H1 (cell line): ENCODE results near the gene NELL1. TPM values are rescaled to one million over a fixed set of nuclear protein-coding genes. Genes with fewer than 3 reads are reported as not detected.

Experiments
- CTCF ChIA-PET: fragments of 300-600 bp; sonication (Branson Sonifier 250); formaldehyde crosslinking; loops from one replicate; lab custom pipeline; 2021; ENCODE audit not compliant: partially characterized antibody; lab: Charles Lee
- POLR2A ChIA-PET: fragments of 300-600 bp; sonication (Branson Sonifier 250); formaldehyde crosslinking; loops from one replicate; lab custom pipeline; 2021; ENCODE audit warnings: inconsistent platforms; ENCODE audit not compliant: partially characterized antibody; lab: Charles Lee
- DNase-seq, 2 experiments: peaks; one replicate each; pipeline versions ENCODE4 v3.0.0 to v3.0.0-alpha.2; 2010 to 2022; ENCODE audit warnings: low spot score in 2 of 2, low read depth in 1 of 2, mixed read lengths in 1 of 2
- FAIRE-seq: peaks from 2 replicates; lab custom pipeline; 2011; peaks lifted over from hg19 to GRCh38; lab: Jason Lieb, UNC
- H2AFZ ChIP-seq: 2 replicates; pipeline ENCODE4 v1.8.1; 2012; ENCODE audit warnings: low read length, inconsistent platforms
- H2AK5ac ChIP-seq: 2 replicates; pipeline ENCODE4 v1.6.1; 2013; ENCODE audit warnings: low read depth, low read length
- H2BK120ac ChIP-seq: replicated peaks from 2 replicates; pipeline ENCODE3; 2013; ENCODE audit warnings: low read depth, low read length, inconsistent platforms
- H2BK12ac ChIP-seq: 2 replicates; pipeline ENCODE4 v1.6.1; 2013; ENCODE audit warnings: low read depth, low read length
- H2BK15ac ChIP-seq: 2 replicates; pipeline ENCODE4 v1.6.1; 2013; ENCODE audit warnings: low read length
- H2BK20ac ChIP-seq: 2 replicates; pipeline ENCODE4 v1.6.1; 2013; ENCODE audit warnings: low read length
- H2BK5ac ChIP-seq: 2 replicates; pipeline ENCODE4 v1.6.1; 2013; ENCODE audit warnings: low read depth, low read length
- H3K14ac ChIP-seq: 2 replicates; pipeline ENCODE4 v1.6.1; 2013; ENCODE audit warnings: inconsistent platforms; ENCODE audit not compliant: insufficient read length
- H3K18ac ChIP-seq: 2 replicates; pipeline ENCODE4 v1.6.1; 2013; ENCODE audit warnings: low read length; ENCODE audit errors: extremely low read depth
- H3K23ac ChIP-seq: 2 replicates; pipeline ENCODE4 v1.6.1; 2013; ENCODE audit warnings: inconsistent platforms; ENCODE audit not compliant: insufficient read length
- H3K23me2 ChIP-seq: 2 replicates; pipeline ENCODE4 v1.6.1; 2013; ENCODE audit warnings: low read depth, low read length
- H3K27ac ChIP-seq: 2 replicates; pipeline ENCODE4 v1.6.1; 2011; ENCODE audit warnings: low read depth, low read length, inconsistent platforms
- H3K27me3 ChIP-seq, 4 experiments: replicated peaks in 1 of 4; 1 replicate in 1 of 4; 2 replicates in 3 of 4; pipeline versions ENCODE4 v1.6.1 to v1.8.1; 2011 to 2013; ENCODE audit warnings: low read length in 3 of 4, mild to moderate bottlenecking in 3 of 4, inconsistent platforms in 2 of 4, mixed read lengths in 2 of 4, moderate library complexity in 1 of 4; ENCODE audit not compliant: control insufficient read depth in 3 of 4, insufficient read depth in 3 of 4; ENCODE audit errors: extremely low read depth in 1 of 4
- H3K36me3 ChIP-seq, 4 experiments: 2 replicates each; pipeline versions ENCODE4 v1.6.1 to v1.8.1; 2011 to 2013; ENCODE audit warnings: mild to moderate bottlenecking in 4 of 4, low read length in 3 of 4, moderate library complexity in 2 of 4, control low read depth in 1 of 4, inconsistent platforms in 1 of 4; ENCODE audit not compliant: insufficient read depth in 4 of 4, control insufficient read depth in 2 of 4
- H3K4ac ChIP-seq: replicated peaks from 2 replicates; pipeline ENCODE3; 2013; ENCODE audit warnings: low read length, low read depth, mixed read lengths, inconsistent platforms; ENCODE audit not compliant: insufficient read length
- H3K4me1 ChIP-seq, 4 experiments: replicated peaks in 1 of 4; 1 replicate in 1 of 4; 2 replicates in 3 of 4; pipeline versions ENCODE4 v1.6.1 to v1.8.1; 2011 to 2013; ENCODE audit warnings: low read length in 3 of 4, inconsistent platforms in 2 of 4, mixed read lengths in 1 of 4; ENCODE audit not compliant: insufficient read depth in 4 of 4, control insufficient read depth in 3 of 4
- H3K4me2 ChIP-seq, 2 experiments: 2 replicates each; pipeline versions ENCODE4 v1.6.1 to v1.8.1; 2011 to 2013; ENCODE audit warnings: low read depth in 2 of 2, low read length in 2 of 2, control low read depth in 1 of 2, inconsistent platforms in 1 of 2, mild to moderate bottlenecking in 1 of 2; ENCODE audit not compliant: insufficient read depth in 1 of 2
- H3K4me3 ChIP-seq, 4 experiments: fragments of 200-600, 300-600 bp in 1 of 4; sonication (generic), shearing (Covaris generic), sonication (Bioruptor Twin) in 1 of 4; 2 replicates each; pipeline versions ENCODE4 v1.5.1 to v1.8.1; 2011 to 2016; ENCODE audit warnings: low read length in 4 of 4, low read depth in 3 of 4, control low read depth in 2 of 4, inconsistent platforms in 2 of 4, mild to moderate bottlenecking in 2 of 4, mixed read lengths in 1 of 4, moderate library complexity in 1 of 4; ENCODE audit not compliant: insufficient read depth in 2 of 4; ENCODE audit errors: extremely low read depth in 1 of 4
- H3K56ac ChIP-seq: replicated peaks from 2 replicates; pipeline ENCODE3; 2013; ENCODE audit warnings: low read depth, mild to moderate bottlenecking, mixed read lengths, low read length, inconsistent platforms; ENCODE audit not compliant: insufficient read length
- H3K79me1 ChIP-seq: 2 replicates; pipeline ENCODE4 v1.6.1; 2013; ENCODE audit warnings: low read depth, low read length, control low read depth
- H3K79me2 ChIP-seq, 2 experiments: 2 replicates each; pipeline versions ENCODE4 v1.6.1 to v1.8.1; 2012 to 2013; ENCODE audit warnings: low read length in 2 of 2, mild to moderate bottlenecking in 2 of 2, inconsistent platforms in 1 of 2; ENCODE audit not compliant: insufficient read depth in 2 of 2, control insufficient read depth in 1 of 2
- H3K9ac ChIP-seq, 4 experiments: replicated peaks in 1 of 4; 1 replicate in 1 of 4; 2 replicates in 3 of 4; pipeline versions ENCODE4 v1.6.1 to v1.8.1; 2011 to 2013; ENCODE audit warnings: low read depth in 3 of 4, low read length in 3 of 4, control low read depth in 2 of 4, mild to moderate bottlenecking in 2 of 4, moderate library complexity in 2 of 4, inconsistent platforms in 1 of 4; ENCODE audit errors: extremely low read depth in 1 of 4
- H3K9me3 ChIP-seq, 2 experiments: 2 replicates each; pipeline versions ENCODE4 v1.6.1 to v1.8.1; 2012 to 2013; ENCODE audit warnings: mild to moderate bottlenecking in 2 of 2, moderate library complexity in 2 of 2, control low read depth in 1 of 2, inconsistent platforms in 1 of 2, low read depth in 1 of 2, low read length in 1 of 2, mixed read lengths in 1 of 2; ENCODE audit not compliant: insufficient read depth in 2 of 2
- H4K20me1 ChIP-seq, 2 experiments: replicated peaks in 1 of 2; 2 replicates each; pipeline versions ENCODE3 to v1.8.1; 2011 to 2013; ENCODE audit warnings: inconsistent platforms in 2 of 2, low read length in 2 of 2, mild to moderate bottlenecking in 1 of 2; ENCODE audit not compliant: insufficient read depth in 2 of 2, control insufficient read depth in 1 of 2
- H4K5ac ChIP-seq: 2 replicates; pipeline ENCODE4 v1.6.1; 2013; ENCODE audit warnings: low read length, low read depth, mixed read lengths, inconsistent platforms; ENCODE audit not compliant: insufficient read length
- H4K8ac ChIP-seq: 2 replicates; pipeline ENCODE4 v1.8.0; 2013; ENCODE audit warnings: mild to moderate bottlenecking, moderate library complexity, low read length, inconsistent platforms; ENCODE audit not compliant: insufficient read depth; ENCODE audit errors: extremely low read depth
- H4K91ac ChIP-seq: replicated peaks from 2 replicates; pipeline ENCODE3; 2013; ENCODE audit warnings: low read length, mixed read lengths, inconsistent platforms; ENCODE audit not compliant: insufficient read length
- FOSL1 ChIP-seq: IDR thresholded peaks from 2 replicates; pipeline ENCODE4 v1.6.1; 2011; ENCODE audit warnings: mild to moderate bottlenecking, low read depth, low read length, moderate library complexity; ENCODE audit not compliant: insufficient read depth
- WGBS, 2 experiments: shearing (Covaris generic) in 1 of 2; methylation state at CpG; one replicate each; pipeline versions ENCODE4 v1.1.6 to v1.1.7; 2013 to 2015; ENCODE audit warnings: low lambda C conversion rate in 2 of 2, mixed read lengths in 2 of 2, inconsistent platforms in 1 of 2, low coverage in 1 of 2, missing lambda C conversion rate in 1 of 2; ENCODE audit not compliant: insufficient replicate concordance in 2 of 2, insufficient coverage in 1 of 2, insufficient read length in 1 of 2; ENCODE audit errors: extremely low coverage in 1 of 2, missing lambda C conversion rate in 1 of 2; 5-methylcytosine and 5-hydroxymethylcytosine counted together
- polyA plus RNA-seq, 7 experiments: library from polyadenylated mRNA; depleted of rRNA in 3 of 7; stranded (reverse) in 5 of 7; unstranded in 2 of 7; fragments of >200 nt in 5 of 7; fragments of 200-250 nt in 2 of 7; gene quantifications; 1 replicate in 5 of 7; 2 replicates in 1 of 7; 4 replicates in 1 of 7; pipeline versions ENCODE4 v1.2.1 to v1.2.3, GENCODE V29; 2011 to 2013; ENCODE audit warnings: missing spikeins in 2 of 7, mixed read lengths in 2 of 7
- total RNA-seq: library from RNA; stranded (reverse); fragmentation: NEBNext Ultra II Directional; extraction: Animal tissue kit (Norgen Biotek cat#: 25700); gene quantifications from 2 replicates; pipeline ENCODE4 v1.2.1, GENCODE V29; 2021

Gene NELL1
- total and polyA plus RNA-seq, 2 of the 8 experiments (the other 6 are each of a cell fraction or from before 2014, with no cell fraction given), result 0.21 TPM; not detected in 1

DNA sequence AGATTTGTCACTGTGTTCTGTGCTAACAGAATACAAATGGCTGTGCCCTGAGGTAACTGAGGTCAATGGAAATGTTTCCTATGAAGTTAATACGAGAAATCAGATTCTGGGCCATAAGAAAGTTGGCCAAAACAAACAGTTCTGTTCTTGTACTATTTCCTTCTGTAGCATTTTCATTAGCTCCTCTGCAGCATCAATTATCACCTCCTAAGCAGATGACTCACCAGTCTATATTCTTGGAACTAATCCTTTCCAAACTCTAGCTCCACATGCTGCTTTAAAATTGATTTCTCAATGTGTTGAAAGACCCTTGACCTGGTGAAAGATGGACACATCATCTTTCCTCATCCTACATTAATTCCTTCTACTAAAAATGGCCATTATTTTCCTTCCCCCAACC lies 736.0 kb downstream of the NELL1 start:
- Histone ChIP-seq H3K27ac (no peak overlapping the region), H3K23me2 (no peaks in the 10 kb centered on the region), H3K56ac (no peak overlapping the region), H2BK20ac (no peak overlapping the region), H3K14ac (no peak overlapping the region), H4K8ac (no peak overlapping the region), H3K79me2 (no peaks in the 10 kb centered on the region), H3K4me1 (0 out of 7 replicates have a peak, but pooled peaks cover 0 to 3% (median 0%) of the 10 kb centered on the region in 4 experiments), H2BK5ac (no peak overlapping the region), H3K36me3 (no peaks in the 10 kb centered on the region), H2BK15ac (no peak overlapping the region), H4K20me1 (no peaks in the 10 kb centered on the region), H3K4me2 (no peak overlapping the region), H3K9ac (no peak overlapping the region)
- POLR2A ChIA-PET, result no interaction called here
- DNase-seq, result no peak
- no peak for TF ChIP-seq FOSL1
- TF ChIP-seq, all 59 proteins: peak for 0
- FAIRE-seq, result no peak
- Histone ChIP-seq H2AK5ac (no peak overlapping the region), H2BK120ac (no peak overlapping the region), H3K79me1 (no peaks in the 10 kb centered on the region), H3K18ac (no peak overlapping the region), H2BK12ac (no peak overlapping the region), H2AFZ (no peak overlapping the region), H3K4me3 (no peak overlapping the region), H4K91ac (no peak overlapping the region), H3K27me3 (no peaks in the 10 kb centered on the region), H3K23ac (no peak overlapping the region), H4K5ac (no peak overlapping the region), H3K9me3 (no peaks in the 10 kb centered on the region), H3K4ac (no peak overlapping the region)
- CTCF ChIA-PET, result no interaction called here
- 88% methylated on average over 1 of the region's 1 CpG; no CpG with 5 or more reads in 1 of the 2 experiments for WGBS, 2 experiments
